HG03575 (cell line): Measurements from ENCODE around the gene STARD13.

ENCODE experiments used
- ATAC-seq: cut with Tn5 transposase; IDR thresholded peaks from one replicate; pipeline ENCODE4 v1.9.1; 2021; ENCODE audit not compliant: unreplicated experiment, insufficient number of reproducible peaks, low FRiP score; ENCODE audit errors: extremely low read depth

STARD13 gene

GRCh38 chr13:33280923-33281322, 4.6 kb downstream of the STARD13 start:
- no peak for ATAC-seq

GRCh38 chr13:33280279-33280905, 5.2 kb downstream of the STARD13 start:
- no peak for ATAC-seq

- no peak for ATAC-seq
These were observed 5.9 kb downstream of the STARD13 start for GRCh38 chr13:33279414-33280278.

- ATAC-seq, result no peak
These were observed 6.6 kb downstream of the STARD13 start for GRCh38 chr13:33278913-33279312.

- no peak for ATAC-seq
These were observed 7.6 kb downstream of the STARD13 start for GRCh38 chr13:33277946-33278345.

GRCh38 chr13:33277037-33277740, 8.4 kb downstream of the STARD13 start:
- ATAC-seq, result no peak

- ATAC-seq, result no peak
These were observed 9.0 kb downstream of the STARD13 start for GRCh38 chr13:33276570-33276969.

GRCh38 chr13:33275916-33276315, 9.6 kb downstream of the STARD13 start:
- ATAC-seq, result no peak

GRCh38 chr13:33274264-33274663, 11.3 kb downstream of the STARD13 start:
- ATAC-seq, result no peak

GRCh38 chr13:33272531-33273124, 12.9 kb downstream of the STARD13 start:
- no peak for ATAC-seq

- ATAC-seq, result no peak
These were observed 13.8 kb downstream of the STARD13 start for GRCh38 chr13:33271759-33272158.

- no peak for ATAC-seq
These were observed 14.5 kb downstream of the STARD13 start for GRCh38 chr13:33270895-33271538.

GRCh38 chr13:33265607-33266006, 19.9 kb downstream of the STARD13 start:
- ATAC-seq, result no peak

- no peak for ATAC-seq
These were observed 20.4 kb downstream of the STARD13 start for GRCh38 chr13:33265133-33265532.

- ATAC-seq, result no peak
These were observed 21.0 kb downstream of the STARD13 start for GRCh38 chr13:33264620-33264978.

GRCh38 chr13:33263976-33264619, 21.5 kb downstream of the STARD13 start:
- ATAC-seq, result no peak

- ATAC-seq, result no peak
These were observed 22.1 kb downstream of the STARD13 start for GRCh38 chr13:33263484-33263883.

- ATAC-seq, result no peak
These were observed 22.6 kb downstream of the STARD13 start for GRCh38 chr13:33262997-33263396.

GRCh38 chr13:33262594-33262993, 23.0 kb downstream of the STARD13 start:
- ATAC-seq, result no peak
